ENCODE measurements around the gene PRKG2. TPM values are rescaled to one million over a fixed set of nuclear protein-coding genes. Genes with fewer than 3 reads are reported as not detected.
A peak's percentile ranks its signal among the peaks of the same experiment; 100 is the strongest.

PRKG2 gene
- total and polyA plus RNA-seq, 7 donors: 0.01 to 0.28 TPM; not detected in 5

- no peak overlapping the region for H3K4me3 ChIP-seq
- intact Hi-C loops (cut with DNase I): loop anchor here in 1 of 2 donors (10.0 kb wide), 1 partner anchor 685 kb away; no protein-coding TSS in a partner anchor
- no peaks in the 10 kb centered on the region for H3K9me3 ChIP-seq
- 28 to 60% (median 44%) methylated on average over 4 of the region's 4 CpGs for WGBS, 3 donors
- H3K27me3 ChIP-seq (ENCODE audit: insufficient read depth in 3 of 3, low read length in 2 of 3): peaks cover 0 to 2% (median 0%) of the 10 kb centered on the region in 3 donors
- DNase-seq (no peak), ATAC-seq (no peak)
- H3K4me1 ChIP-seq: no peaks in the 10 kb centered on the region
- no peak overlapping the region for H3K27ac ChIP-seq
- TF ChIP-seq CTCF (IDR thresholded peaks at IDR 0.05): no peak
- no peaks in the 10 kb centered on the region for H3K36me3 ChIP-seq (ENCODE audit: insufficient read depth in 1 of 2, low read depth in 1 of 2)
Measured at GRCh38 chr4:81049330-81049729, 165.7 kb downstream of the PRKG2 start.

GRCh38 chr4:81042578-81043365, 172.2 kb downstream of the PRKG2 start:
- Histone ChIP-seq H3K9me3 (no peaks in the 10 kb centered on the region), H3K4me3 (no peak overlapping the region), H3K4me1 (no peaks in the 10 kb centered on the region), H3K27ac (no peak overlapping the region), H3K36me3 (ENCODE audit: insufficient read depth in 1 of 2, low read depth in 1 of 2) (no peaks in the 10 kb centered on the region), H3K27me3 (ENCODE audit: insufficient read depth in 3 of 3, low read length in 2 of 3) (peaks cover 0 to 2% (median 0%) of the 10 kb centered on the region in 3 donors)
- ATAC-seq (no peak), DNase-seq (no peak)
- WGBS, 3 donors: 70 to 74% (median 73%) methylated on average over 5 of the region's 5 CpGs
- intact Hi-C loops (cut with DNase I): loop anchor here (5.0 to 10.0 kb wide), 2 partner anchors 678 to 680 kb away; no protein-coding TSS in a partner anchor
- TF ChIP-seq CTCF (IDR thresholded peaks at IDR 0.05): no peak

GRCh38 chr4:81040012-81040659, 174.9 kb downstream of the PRKG2 start:
- DNase-seq: no peak
- intact Hi-C loops (cut with DNase I): loop anchor here (5.0 to 10.0 kb wide), 2 partner anchors 675 to 678 kb away; no protein-coding TSS in a partner anchor
- Histone ChIP-seq H3K4me3 (no peak overlapping the region), H3K36me3 (ENCODE audit: insufficient read depth in 1 of 2, low read depth in 1 of 2) (no peaks in the 10 kb centered on the region), H3K27ac (no peak overlapping the region), H3K27me3 (ENCODE audit: insufficient read depth in 3 of 3, low read length in 2 of 3) (peaks cover 0 to 2% (median 0%) of the 10 kb centered on the region in 3 donors), H3K4me1 (no peaks in the 10 kb centered on the region), H3K9me3 (no peaks in the 10 kb centered on the region)
- WGBS, 3 donors: 10 to 18% (median 10%) methylated on average over 4 of the region's 4 CpGs
- ATAC-seq: no peak
- TF ChIP-seq CTCF (IDR thresholded peaks at IDR 0.05): peak; percentile 47

- ATAC-seq: no peak
- no peak for TF ChIP-seq CTCF (IDR thresholded peaks at IDR 0.05)
Measured at GRCh38 chr4:81039351-81039972, 175.6 kb downstream of the PRKG2 start.

More at GRCh38 chr4:81039351-81039972, 175.6 kb downstream of the PRKG2 start:
- Histone ChIP-seq H3K4me3 (no peak overlapping the region), H3K36me3 (ENCODE audit: insufficient read depth in 1 of 2, low read depth in 1 of 2) (no peaks in the 10 kb centered on the region), H3K9me3 (no peaks in the 10 kb centered on the region), H3K4me1 (no peaks in the 10 kb centered on the region), H3K27ac (no peak overlapping the region), H3K27me3 (ENCODE audit: insufficient read depth in 3 of 3, low read length in 2 of 3) (peaks cover 0 to 2% (median 0%) of the 10 kb centered on the region in 3 donors)
- 43 to 58% (median 47%) methylated on average over 4 of the region's 4 CpGs for WGBS, 3 donors
- no peak for DNase-seq
- intact Hi-C loops (cut with DNase I): no loop called here
